HL-60 (cell line): ENCODE data around the gene EMID1.

Source experiments
- DNase-seq, 2 experiments: peaks; one replicate each; pipeline ENCODE4 v3.0.0-alpha.2; 2010 to 2020; ENCODE audit warnings: low read depth in 1 of 2, low spot score in 1 of 2
- H3K27ac ChIP-seq: fragments of 250-450 bp; sonication (Bioruptor Pico); replicated peaks from 2 replicates; pipeline ENCODE4 v1.5.1; 2020; ENCODE audit warnings: mild to moderate bottlenecking, moderate library complexity
- H3K27me3 ChIP-seq: fragments of 250-450 bp; sonication (Bioruptor Pico); 2 replicates; pipeline ENCODE4 v1.5.1; 2021; ENCODE audit warnings: mild to moderate bottlenecking, moderate library complexity; ENCODE audit not compliant: insufficient read depth, poor library complexity, severe bottlenecking
- H3K4me3 ChIP-seq: replicated peaks from 2 replicates; pipeline ENCODE4 v1.5.1; 2011; ENCODE audit warnings: mild to moderate bottlenecking, control low read depth, low read length; ENCODE audit not compliant: insufficient read depth
- GABPA ChIP-seq: IDR thresholded peaks from 2 replicates; pipeline ENCODE4 v1.6.1; 2012; ENCODE audit warnings: low read depth
- POLR2AphosphoS5 ChIP-seq: IDR thresholded peaks from 2 replicates; pipeline ENCODE4 v1.6.1; 2012; ENCODE audit warnings: low read depth
- REST ChIP-seq: IDR thresholded peaks from 2 replicates; pipeline ENCODE4 v1.6.1; 2012; ENCODE audit warnings: low read depth; ENCODE audit not compliant: insufficient replicate concordance
- SPI1 ChIP-seq: IDR thresholded peaks from 2 replicates; pipeline ENCODE4 v1.6.1; 2012; ENCODE audit warnings: low read depth, mild to moderate bottlenecking, borderline replicate concordance
- TF ChIP-seq, protein P1 (sequence below): IDR thresholded peaks from one replicate; pipeline ENCODE4 v1.5.1; 2011; ENCODE audit warnings: low read length, control low read depth, inconsistent platforms; ENCODE audit not compliant: insufficient read depth

The EMID1 gene

GRCh38 chr22:29195964-29196666, 9.6 kb upstream of the EMID1 start:
- TF ChIP-seq REST = no peak
- TF ChIP-seq GABPA = no peak
- TF ChIP-seq SPI1 = no peak
- TF ChIP-seq, protein P1, sequence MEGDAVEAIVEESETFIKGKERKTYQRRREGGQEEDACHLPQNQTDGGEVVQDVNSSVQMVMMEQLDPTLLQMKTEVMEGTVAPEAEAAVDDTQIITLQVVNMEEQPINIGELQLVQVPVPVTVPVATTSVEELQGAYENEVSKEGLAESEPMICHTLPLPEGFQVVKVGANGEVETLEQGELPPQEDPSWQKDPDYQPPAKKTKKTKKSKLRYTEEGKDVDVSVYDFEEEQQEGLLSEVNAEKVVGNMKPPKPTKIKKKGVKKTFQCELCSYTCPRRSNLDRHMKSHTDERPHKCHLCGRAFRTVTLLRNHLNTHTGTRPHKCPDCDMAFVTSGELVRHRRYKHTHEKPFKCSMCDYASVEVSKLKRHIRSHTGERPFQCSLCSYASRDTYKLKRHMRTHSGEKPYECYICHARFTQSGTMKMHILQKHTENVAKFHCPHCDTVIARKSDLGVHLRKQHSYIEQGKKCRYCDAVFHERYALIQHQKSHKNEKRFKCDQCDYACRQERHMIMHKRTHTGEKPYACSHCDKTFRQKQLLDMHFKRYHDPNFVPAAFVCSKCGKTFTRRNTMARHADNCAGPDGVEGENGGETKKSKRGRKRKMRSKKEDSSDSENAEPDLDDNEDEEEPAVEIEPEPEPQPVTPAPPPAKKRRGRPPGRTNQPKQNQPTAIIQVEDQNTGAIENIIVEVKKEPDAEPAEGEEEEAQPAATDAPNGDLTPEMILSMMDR = no peak
- no peak for TF ChIP-seq POLR2AphosphoS5
- no peak for DNase-seq
- H3K27me3 ChIP-seq = no peaks in the 10 kb centered on the region
- H3K4me3 ChIP-seq = no peak overlapping the region
- no peak overlapping the region for H3K27ac ChIP-seq

DNA sequence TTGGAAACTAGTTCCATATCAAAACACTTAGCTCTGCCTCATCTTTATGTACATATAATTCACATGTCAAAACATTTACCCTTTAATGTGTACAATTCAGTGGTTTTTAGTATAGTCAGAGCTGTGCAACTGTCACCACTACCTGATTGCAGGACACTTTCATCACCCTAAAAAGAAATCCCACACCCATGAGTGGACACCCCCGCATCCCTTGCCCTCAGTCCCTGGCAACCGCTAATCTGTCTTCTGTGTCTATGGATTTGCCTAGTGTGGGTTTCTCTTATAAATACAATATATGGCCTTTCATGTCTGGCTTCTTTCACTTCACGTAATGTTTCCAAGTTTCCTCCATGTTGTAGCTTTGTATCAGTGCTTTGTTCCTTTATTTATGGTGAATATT, 8.6 kb upstream of the EMID1 start:
- Histone ChIP-seq H3K4me3 (no peak overlapping the region), H3K27me3 (no peaks in the 10 kb centered on the region), H3K27ac (no peak overlapping the region)
- no peak for DNase-seq
- TF ChIP-seq POLR2AphosphoS5 = no peak
- TF ChIP-seq, protein P1 = no peak
- no peak for TF ChIP-seq GABPA
- no peak for TF ChIP-seq SPI1
- TF ChIP-seq REST = no peak

- TF ChIP-seq, protein P1 = no peak
- no peak for TF ChIP-seq REST
- TF ChIP-seq SPI1 = no peak
- no peak for TF ChIP-seq POLR2AphosphoS5
- no peak for TF ChIP-seq GABPA
- H3K4me3 ChIP-seq = no peak overlapping the region
- no peak overlapping the region for H3K27ac ChIP-seq
- no peaks in the 10 kb centered on the region for H3K27me3 ChIP-seq
- DNase-seq = no peak
These were observed 7.5 kb upstream of the EMID1 start for GRCh38 chr22:29198240-29198639.
